IgD-negative memory B cell (primary cell): ENCODE measurements around the gene FBXO31. TPM values are rescaled to one million over a fixed set of nuclear protein-coding genes. Genes with fewer than 3 reads are reported as not detected.

ENCODE experiments used
- H3K27ac Mint-ChIP-seq, 3 donors: one replicate each; pipeline ENCODE4 v1.8.0; 2020 to 2022; ENCODE audit warnings: mild to moderate bottlenecking in 3 of 3, mixed read lengths in 3 of 3, moderate library complexity in 1 of 3
- H3K27me3 Mint-ChIP-seq: one replicate; pipeline ENCODE4 v1.8.0; 2021; ENCODE audit warnings: mixed read lengths
- H3K36me3 Mint-ChIP-seq: one replicate; pipeline ENCODE4 v1.8.0; 2020; ENCODE audit warnings: mild to moderate bottlenecking, mixed read lengths
- H3K4me1 Mint-ChIP-seq, 3 donors: one replicate each; pipeline ENCODE4 v1.8.0; 2020 to 2022; ENCODE audit warnings: mixed read lengths in 3 of 3, mild to moderate bottlenecking in 1 of 3
- H3K4me3 Mint-ChIP-seq, 4 donors: one replicate each; pipeline ENCODE4 v1.8.0; 2020 to 2022; ENCODE audit warnings: mild to moderate bottlenecking in 4 of 4, mixed read lengths in 4 of 4, moderate library complexity in 3 of 4
- H3K9me3 Mint-ChIP-seq, 3 donors: one replicate each; pipeline ENCODE4 v1.8.0; 2020 to 2021; ENCODE audit warnings: mixed read lengths in 3 of 3, mild to moderate bottlenecking in 1 of 3
- polyA plus RNA-seq: library from polyadenylated mRNA; unstranded; fragments of 300-500 nt; fragmentation: Illumina TruSeq; gene quantifications from one replicate; pipeline ENCODE4 v1.2.3, GENCODE V29; 2021

The FBXO31 gene
- polyA plus RNA-seq, 1 donor from 2014 or later = 22.1 TPM

DNA sequence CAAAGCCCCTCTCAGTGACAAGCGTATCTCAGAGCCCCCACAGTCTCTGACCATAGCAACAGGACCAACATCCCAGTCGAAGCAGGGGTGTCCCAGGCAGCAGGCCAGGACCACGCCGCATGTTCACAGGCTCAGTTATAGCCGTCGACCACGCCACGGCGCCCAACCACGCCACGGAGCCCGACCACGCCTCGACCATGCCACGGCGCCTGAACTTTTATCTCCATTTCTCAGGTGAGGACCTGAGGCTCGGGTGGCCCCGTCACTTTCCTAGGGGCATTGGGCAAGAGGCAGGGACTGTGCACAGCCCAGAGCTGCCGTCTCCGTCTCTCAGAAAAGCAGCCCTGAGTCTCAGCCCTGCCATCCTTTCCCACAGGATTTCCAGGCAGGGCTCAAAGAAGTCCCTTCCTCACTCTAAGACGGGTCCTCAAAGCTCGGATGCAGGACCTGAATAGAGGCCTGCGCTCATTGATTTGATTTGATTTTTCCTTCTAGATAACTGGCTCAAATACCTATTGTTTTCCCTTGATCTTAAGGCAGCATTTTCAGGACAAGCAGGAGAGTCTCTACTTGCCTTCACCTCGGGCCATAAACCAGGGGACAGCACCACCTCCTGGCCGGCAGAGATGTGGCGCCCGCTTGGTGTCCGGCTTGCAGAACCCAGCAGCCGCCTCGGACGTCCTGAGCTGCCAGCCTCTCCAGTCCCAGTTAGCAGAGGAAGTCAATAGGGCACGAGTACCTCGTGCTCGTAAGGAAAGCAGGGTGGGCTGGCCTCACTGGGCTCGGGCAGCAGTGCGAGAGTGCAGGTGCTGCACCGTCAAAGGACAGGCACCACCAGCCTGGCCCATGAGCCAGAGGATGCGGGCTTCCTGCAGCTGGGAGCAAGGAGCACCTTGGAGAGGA lies 105.1 kb downstream of the FBXO31 start:
- H3K36me3 Mint-ChIP-seq = peaks cover 3% of the 10 kb centered on the region
- H3K27ac Mint-ChIP-seq = no peak overlapping the region
- no peak overlapping the region for H3K4me3 Mint-ChIP-seq
- peaks cover 2% of the 10 kb centered on the region for H3K27me3 Mint-ChIP-seq
- H3K9me3 Mint-ChIP-seq = no peaks in the 10 kb centered on the region
- H3K4me1 Mint-ChIP-seq = peaks cover 0 to 7% (median 2%) of the 10 kb centered on the region in 3 donors

Other genes with a start within 250 kb of the FBXO31 start
- 1.0 TPM for gene C16orf95, start 66.4 kb downstream of the FBXO31 start, polyA plus RNA-seq
- 141 TPM for gene MAP1LC3B, start 8.6 kb upstream of the FBXO31 start, polyA plus RNA-seq
- 0.53 TPM for gene ZCCHC14, start 109.2 kb upstream of the FBXO31 start, polyA plus RNA-seq
- not detected for gene JPH3, start 218.7 kb upstream of the FBXO31 start, polyA plus RNA-seq